HG03439 (cell line): ENCODE measurements around the gene BRIP1.
"Not testable (repeated sequence)": the region's sequence is repeated elsewhere in the genome, so short reads cannot be mapped to it uniquely, and the experiment has no call there.

Source experiments
- ATAC-seq: cut with Tn5 transposase; IDR thresholded peaks from one replicate; pipeline ENCODE4 v1.9.1; 2021; ENCODE audit warnings: mild to moderate bottlenecking, moderate library complexity; ENCODE audit not compliant: unreplicated experiment

The BRIP1 gene

GRCh38 chr17:61702450-61702849 lies 160.9 kb downstream of the BRIP1 start:
- ATAC-seq, result no peak

DNA sequence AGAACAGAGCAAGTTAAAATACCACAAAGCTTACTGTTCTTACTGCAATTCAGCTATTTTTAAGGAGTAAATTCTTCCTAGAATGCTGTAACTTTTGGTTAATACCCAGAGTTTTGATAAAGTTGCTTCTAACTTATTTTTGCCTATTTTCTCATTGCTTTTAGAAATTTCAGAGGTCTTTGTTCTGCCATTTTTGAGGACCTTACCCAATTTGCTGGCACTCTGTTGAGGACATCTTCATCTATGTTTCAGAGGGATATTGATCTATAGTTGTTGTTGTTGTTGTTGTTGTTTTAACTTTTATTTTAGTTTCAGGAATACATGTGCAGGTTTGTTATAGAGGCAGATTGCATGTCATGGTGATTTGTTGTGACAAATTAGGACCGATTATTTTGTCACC lies 161.3 kb downstream of the BRIP1 start:
- ATAC-seq, result no peak

GRCh38 chr17:61701334-61701733 lies 162.0 kb downstream of the BRIP1 start:
- no peak for ATAC-seq

DNA sequence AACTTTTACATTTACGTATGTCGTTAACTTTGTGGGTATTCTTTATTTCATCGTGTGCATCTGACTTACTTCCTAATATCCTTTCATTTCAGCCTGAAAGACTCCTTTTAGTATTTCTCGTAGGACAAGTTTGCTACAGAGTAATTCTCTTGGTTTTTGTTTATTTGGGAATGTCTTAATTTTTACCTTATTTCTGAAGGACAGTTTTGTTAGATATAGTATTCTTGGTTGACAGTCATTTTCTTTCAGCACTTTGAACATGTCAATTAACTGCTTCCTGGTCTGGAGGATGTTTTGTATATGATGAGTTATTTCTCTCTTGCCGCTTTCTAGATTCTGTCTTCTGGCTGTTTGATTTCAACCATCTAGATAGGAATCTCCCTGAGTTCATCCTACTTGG lies 163.1 kb downstream of the BRIP1 start:
- no peak for ATAC-seq

GRCh38 chr17:61699694-61700093 lies 163.6 kb downstream of the BRIP1 start:
- no peak for ATAC-seq

DNA sequence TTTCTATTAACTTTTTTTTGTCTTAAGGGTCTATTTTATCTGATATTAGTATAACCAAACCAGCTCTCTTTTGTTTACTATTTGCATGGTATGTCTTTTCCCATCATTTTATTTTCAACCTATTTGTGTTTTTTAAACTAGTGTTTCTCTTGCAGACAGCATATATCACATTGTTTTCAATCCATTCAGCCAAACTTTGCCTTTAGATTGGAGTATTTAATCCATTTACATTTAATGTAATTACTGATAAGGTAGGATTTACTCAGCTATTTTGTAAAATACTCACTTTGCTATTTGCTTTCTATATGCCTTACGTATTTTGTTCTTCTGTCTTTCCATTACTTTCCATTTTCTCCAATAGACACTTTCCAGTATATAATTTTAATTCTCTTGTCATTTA lies 164.3 kb downstream of the BRIP1 start:
- ATAC-seq, result no peak

DNA sequence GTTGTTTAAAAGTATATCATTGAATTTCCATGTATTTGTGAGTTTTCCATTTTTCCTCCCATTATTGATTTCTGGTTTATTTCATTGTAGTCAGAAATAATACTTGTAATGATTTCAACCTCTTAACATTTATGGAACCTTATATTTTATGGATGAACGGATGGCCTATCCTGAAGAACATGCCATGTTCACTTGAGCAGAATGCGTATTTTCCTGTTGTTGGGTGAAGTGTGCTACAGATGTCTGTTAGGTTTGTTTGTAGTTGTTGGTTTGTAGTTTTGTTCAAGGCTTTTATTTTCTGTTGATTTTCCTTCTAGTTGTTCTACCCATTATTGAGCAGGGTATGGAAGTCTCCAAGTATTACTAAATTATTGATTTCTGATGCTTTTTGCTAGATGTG lies 165.1 kb downstream of the BRIP1 start:
- no peak for ATAC-seq

DNA sequence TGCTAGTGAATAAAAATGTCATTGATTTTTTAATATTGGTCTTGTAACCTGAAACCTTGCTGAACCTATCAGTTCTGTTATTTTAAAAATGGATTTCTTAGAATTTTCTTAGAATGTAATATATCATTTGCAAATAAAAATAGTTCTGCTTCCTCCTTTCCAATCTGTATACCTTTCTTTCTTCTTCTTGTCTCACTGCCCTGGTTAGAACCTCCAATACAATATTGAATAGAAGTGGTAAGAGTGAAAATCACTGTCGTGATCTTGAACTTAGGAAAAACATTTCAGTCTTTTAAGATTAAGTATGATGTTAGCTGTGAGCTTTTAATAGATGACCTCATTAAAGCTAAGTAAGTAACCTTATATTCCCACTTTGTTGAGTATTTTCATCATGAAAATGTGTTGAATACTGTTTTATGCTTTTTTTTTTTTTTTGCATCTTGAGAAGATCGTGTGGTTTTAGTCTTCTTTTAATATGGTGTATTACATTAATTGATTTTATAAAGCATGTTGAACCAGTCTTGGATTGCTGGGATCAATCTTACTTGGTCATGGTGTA lies 167.5 kb downstream of the BRIP1 start:
- no peak for ATAC-seq

- no peak for ATAC-seq
Observed at GRCh38 chr17:61694095-61694494, 169.2 kb downstream of the BRIP1 start.

DNA sequence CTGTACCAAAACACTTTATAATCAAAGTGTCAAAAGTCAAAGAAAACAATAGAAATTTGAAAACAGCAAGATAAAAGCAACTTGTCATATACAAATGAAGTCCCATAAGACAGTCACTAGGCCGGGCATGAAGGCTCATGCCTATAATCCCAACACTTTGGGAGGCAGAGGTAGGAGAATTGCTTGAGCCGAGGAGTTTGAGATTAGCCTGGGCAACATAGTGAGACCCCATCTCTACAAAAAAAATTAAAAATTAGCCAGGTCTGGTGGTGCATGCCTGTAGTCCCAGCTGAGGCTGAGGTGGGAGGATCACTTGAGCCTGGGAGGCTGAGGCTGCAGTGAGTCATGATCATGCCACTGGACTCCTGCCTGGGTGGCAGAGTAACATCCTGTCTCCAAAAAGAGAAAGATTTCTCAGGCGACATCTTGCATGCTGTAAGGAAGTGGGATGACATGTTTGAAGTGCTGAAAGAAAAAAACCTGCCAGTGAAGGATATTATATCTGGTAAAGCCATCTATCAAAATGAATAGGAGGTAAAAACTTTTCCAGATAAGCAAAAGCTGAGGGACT lies 173.6 kb downstream of the BRIP1 start:
- no peak for ATAC-seq

DNA sequence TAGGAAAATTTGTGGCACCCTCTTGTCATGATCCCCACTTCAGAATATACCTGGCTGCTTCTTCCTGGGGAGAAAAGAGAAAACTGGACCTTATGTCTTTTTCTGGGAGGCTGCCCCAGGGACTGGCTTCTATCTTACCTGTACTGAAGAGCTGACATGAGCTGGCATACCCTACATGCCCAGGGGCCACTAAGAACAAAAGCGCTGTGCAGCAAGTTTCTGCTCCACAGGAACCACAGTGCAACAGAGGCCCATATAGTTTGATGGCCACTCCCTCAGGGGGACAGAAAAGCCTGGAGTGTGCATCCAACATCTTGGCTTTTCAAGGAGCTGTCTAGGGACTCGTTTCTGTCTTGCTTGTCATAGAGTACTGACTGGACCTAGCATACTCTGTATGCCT lies 175.6 kb downstream of the BRIP1 start:
- no peak for ATAC-seq

- ATAC-seq, result no peak
Observed at GRCh38 chr17:61686113-61686512, 177.2 kb downstream of the BRIP1 start.

- no peak for ATAC-seq
Observed at GRCh38 chr17:61684818-61685217, 178.5 kb downstream of the BRIP1 start.

GRCh38 chr17:61684172-61684571 lies 179.2 kb downstream of the BRIP1 start:
- ATAC-seq, result no peak

GRCh38 chr17:61683466-61683865 lies 179.9 kb downstream of the BRIP1 start:
- ATAC-seq, result no peak

- no peak for ATAC-seq
Observed at GRCh38 chr17:61680921-61681320, 182.4 kb downstream of the BRIP1 start.

DNA sequence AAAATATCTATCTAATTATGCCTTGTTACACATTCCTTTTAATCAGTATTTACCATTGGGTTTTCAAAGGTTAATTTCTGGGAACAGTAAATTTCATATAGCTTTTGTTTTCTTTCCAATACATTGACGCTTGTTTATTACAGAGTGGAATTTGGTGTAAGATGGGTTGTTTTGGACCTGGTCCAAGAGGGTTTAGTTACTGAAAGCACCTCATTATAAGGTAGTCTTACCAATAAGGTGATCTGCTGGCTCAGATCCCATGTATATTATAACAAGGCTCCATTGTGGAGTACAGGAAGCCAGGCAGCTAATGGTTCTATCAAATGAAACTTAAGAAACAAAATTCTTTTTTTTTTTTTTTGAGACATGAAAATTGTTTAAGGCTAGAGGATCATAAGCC lies 185.0 kb downstream of the BRIP1 start:
- no peak for ATAC-seq

DNA sequence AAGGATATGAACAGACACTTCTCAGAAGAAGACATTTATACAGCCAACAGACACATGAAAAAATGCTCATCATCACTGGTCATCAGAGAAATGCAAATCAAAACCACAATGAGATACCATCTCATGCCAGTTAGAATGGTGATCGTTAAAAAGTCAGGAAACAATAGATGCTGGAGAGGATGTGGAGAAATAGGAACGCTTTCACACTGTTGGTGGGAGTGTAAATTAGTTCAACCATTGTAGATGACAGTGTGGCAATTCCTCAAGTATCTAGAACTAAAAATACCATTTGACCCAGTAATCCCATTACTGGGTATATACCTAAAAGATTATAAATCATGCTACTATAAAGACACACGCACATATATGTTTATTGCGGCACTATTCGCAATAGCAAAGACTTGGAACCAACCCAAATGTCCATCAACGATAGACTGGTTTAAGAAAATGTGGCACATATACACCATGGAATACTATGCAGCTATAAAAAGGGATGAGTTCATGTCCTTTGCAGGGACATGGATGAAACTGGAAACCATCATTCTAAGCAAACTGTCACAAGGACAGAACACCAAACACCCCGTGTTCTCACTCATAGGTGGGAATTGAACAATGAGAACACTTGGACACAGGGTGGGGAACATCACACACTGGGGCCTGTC lies 186.0 kb downstream of the BRIP1 start:
- ATAC-seq, result not testable (repeated sequence)

DNA sequence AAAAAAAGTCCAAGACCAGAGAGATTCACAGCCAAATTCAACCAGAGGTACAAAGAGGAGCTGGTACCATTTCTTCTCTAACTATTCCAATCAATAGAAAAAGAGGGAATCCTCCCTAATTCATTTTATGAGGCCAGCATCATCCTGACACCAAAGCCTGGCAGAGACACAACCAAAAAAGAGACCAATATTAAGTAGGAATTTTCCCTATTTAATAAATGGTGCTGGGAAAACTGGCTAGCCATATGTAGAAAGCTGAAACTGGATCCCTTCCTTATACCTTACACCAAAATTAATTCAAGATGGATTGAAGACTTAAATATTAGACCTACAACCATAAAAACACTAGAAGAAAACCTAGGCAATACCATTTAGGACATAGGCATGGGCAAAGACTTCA lies 186.8 kb downstream of the BRIP1 start:
- not testable (repeated sequence) for ATAC-seq

- ATAC-seq, result not testable (repeated sequence)
Observed at GRCh38 chr17:61674609-61675008, 188.7 kb downstream of the BRIP1 start.

DNA sequence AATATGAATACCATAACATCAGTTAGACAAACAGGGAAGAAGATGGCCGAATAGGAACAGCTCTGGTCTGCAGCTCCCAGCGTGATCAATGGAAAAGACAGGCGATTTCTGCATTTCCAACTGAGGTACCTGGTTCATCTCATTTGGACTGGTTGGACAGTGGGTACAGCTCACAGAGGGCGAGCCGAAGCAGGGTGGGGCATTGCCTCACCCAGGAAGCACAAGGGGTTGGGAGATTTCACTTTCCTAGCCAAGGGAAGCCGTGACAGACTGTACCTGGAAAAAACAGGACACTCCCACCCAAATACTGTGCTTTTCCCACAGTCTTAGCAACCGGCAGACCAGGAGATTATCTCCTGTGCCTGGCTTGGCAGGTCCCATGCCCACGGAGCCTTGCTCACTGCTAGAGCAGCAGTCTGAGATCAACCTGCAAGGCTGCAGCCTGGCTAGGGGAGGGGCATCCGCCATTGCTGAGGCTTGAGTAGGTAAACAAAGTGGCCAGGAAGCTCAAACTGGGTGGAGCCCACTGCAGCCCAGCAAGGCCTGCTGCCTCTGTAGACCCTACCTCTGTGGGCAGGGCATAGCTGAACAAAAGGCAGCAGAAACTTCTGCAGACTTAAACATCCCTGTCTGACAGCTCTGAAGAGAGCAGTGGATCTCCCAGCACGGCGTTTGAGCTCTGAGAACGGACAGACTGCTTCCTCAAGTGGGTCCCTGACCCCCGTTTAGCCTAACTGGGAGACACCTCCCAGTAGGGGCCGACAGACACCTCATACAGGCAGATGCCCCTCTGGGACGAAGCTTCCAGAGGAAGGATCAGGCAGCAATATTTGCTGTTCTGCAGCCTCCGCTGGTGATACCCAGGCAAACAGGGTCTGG lies 190.1 kb downstream of the BRIP1 start:
- ATAC-seq, result not testable (repeated sequence)

DNA sequence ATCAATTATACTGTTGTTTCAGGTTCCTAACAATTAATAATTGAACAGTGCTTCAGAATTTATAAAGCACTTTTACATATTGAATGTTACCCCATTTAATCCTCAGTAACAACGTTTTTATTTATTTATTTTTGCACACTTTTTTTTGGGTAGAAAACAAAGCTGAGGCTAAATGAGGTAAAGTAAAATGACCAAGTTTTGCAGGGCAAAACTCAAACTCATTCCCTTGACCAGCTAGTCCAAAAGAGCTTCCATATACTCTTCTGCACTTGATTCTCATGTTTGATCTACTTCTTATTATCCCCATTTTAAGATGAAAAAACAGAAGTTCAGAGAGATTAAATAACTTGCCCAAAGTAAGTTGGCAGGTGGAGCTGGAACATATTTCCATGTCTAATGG lies 191.2 kb downstream of the BRIP1 start:
- no peak for ATAC-seq
